Chondrocyte (in vitro differentiated cells): ENCODE results near the gene URAD. TPM values are rescaled to one million over a fixed set of nuclear protein-coding genes. Genes with fewer than 3 reads are reported as not detected.

ENCODE experiments used
- DNase-seq: peaks from one replicate; pipeline ENCODE4 v3.0.0; 2021; ENCODE audit warnings: mixed read lengths, low spot score
- H3K27ac Mint-ChIP-seq: one replicate; pipeline ENCODE4 v1.8.0; 2021; ENCODE audit warnings: mild to moderate bottlenecking, moderate library complexity, mixed read lengths; ENCODE audit not compliant: unreplicated experiment
- H3K27me3 Mint-ChIP-seq: 2 replicates; pipeline ENCODE4 v1.8.0; 2021; ENCODE audit warnings: low read depth, mixed read lengths
- H3K36me3 Mint-ChIP-seq: 2 replicates; pipeline ENCODE4 v1.8.0; 2021; ENCODE audit warnings: low read depth, mixed read lengths
- H3K4me1 Mint-ChIP-seq: 2 replicates; pipeline ENCODE4 v1.8.0; 2021; ENCODE audit warnings: low read depth, mild to moderate bottlenecking, mixed read lengths
- H3K4me3 Mint-ChIP-seq: one replicate; pipeline ENCODE4 v1.8.0; 2021; ENCODE audit warnings: mild to moderate bottlenecking, moderate library complexity, mixed read lengths; ENCODE audit not compliant: unreplicated experiment
- H3K9me3 Mint-ChIP-seq: 2 replicates; pipeline ENCODE4 v1.8.0; 2021; ENCODE audit warnings: low read depth, mixed read lengths
- total RNA-seq: library from RNA; stranded (reverse); gene quantifications from 3 replicates; pipeline ENCODE4 v1.2.1, GENCODE V29; 2021
- TF ChIP-seq, protein P1 (sequence below): fragments of 200-600 bp; sonication (generic); IDR thresholded peaks from 2 replicates; pipeline ENCODE4 v1.5.0; 2021; ENCODE audit warnings: antibody characterized with exemption, mild to moderate bottlenecking, moderate library complexity

Gene URAD
- total RNA-seq, 1 donor from 2014 or later: not detected

DNA sequence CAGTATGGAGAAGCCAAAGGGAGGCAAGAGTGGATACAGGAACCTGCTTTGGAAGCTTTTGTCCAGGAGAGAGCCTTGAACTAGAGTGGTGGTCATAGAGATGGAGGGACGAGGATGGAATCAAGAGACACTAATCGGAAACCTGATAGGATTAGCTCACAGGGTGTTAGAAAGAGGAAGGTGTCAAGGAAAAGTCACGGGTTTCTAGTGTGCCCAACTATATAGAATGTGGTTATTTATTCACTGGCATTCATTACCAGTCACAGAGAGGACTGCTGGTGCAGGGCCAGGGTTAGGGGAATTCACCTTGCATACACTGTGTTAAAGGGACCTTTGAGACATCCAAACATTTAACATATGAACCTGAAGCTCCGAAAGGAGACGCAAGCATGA lies 43.4 kb upstream of the URAD start:
- TF ChIP-seq, protein P1, sequence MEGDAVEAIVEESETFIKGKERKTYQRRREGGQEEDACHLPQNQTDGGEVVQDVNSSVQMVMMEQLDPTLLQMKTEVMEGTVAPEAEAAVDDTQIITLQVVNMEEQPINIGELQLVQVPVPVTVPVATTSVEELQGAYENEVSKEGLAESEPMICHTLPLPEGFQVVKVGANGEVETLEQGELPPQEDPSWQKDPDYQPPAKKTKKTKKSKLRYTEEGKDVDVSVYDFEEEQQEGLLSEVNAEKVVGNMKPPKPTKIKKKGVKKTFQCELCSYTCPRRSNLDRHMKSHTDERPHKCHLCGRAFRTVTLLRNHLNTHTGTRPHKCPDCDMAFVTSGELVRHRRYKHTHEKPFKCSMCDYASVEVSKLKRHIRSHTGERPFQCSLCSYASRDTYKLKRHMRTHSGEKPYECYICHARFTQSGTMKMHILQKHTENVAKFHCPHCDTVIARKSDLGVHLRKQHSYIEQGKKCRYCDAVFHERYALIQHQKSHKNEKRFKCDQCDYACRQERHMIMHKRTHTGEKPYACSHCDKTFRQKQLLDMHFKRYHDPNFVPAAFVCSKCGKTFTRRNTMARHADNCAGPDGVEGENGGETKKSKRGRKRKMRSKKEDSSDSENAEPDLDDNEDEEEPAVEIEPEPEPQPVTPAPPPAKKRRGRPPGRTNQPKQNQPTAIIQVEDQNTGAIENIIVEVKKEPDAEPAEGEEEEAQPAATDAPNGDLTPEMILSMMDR: no peak
- Mint-ChIP-seq H3K4me1 (no peaks in the 10 kb centered on the region), H3K27me3 (peaks cover 45% of the 10 kb centered on the region), H3K4me3 (no peak overlapping the region), H3K9me3 (no peaks in the 10 kb centered on the region), H3K27ac (no peak overlapping the region), H3K36me3 (peaks cover 1% of the 10 kb centered on the region)
- DNase-seq: no peak

DNA sequence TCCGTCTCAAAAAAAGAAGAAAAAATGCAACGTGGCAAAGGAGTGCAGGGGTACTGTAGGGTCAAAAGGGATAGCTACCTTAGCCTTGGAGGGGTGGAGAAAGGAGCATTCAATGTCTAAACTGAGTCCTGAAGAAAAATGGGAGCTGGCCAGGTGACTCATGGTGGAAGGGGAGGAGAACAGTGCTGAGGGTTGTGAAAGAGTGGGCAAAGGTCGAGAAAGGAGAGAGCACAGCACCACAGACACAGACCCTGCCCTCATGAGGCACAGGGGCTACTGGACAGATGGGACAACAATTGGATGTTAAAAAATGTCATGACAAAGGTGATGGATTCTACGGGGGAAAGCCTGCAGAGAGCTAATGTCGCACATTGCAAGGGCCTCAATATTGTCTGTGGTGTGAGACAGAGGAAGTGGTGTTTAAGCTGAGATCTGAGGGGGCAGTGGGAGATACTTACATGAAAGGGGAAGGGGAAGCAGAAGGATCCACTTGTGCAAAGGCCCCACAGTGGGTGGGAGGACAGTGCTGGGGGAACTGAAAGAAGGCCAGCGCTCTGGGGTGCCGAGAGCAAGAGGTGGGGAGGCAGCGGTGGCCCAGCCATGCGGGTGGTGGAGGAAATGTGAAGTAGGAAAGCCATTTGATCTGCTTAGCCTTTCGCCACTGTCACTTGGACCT lies 42.9 kb upstream of the URAD start:
- TF ChIP-seq, protein P1: no peak
- Mint-ChIP-seq H3K27me3 (peaks cover 41% of the 10 kb centered on the region), H3K9me3 (no peaks in the 10 kb centered on the region), H3K36me3 (peaks cover 1% of the 10 kb centered on the region), H3K4me1 (no peaks in the 10 kb centered on the region), H3K27ac (no peak overlapping the region), H3K4me3 (no peak overlapping the region)
- no peak for DNase-seq

DNA sequence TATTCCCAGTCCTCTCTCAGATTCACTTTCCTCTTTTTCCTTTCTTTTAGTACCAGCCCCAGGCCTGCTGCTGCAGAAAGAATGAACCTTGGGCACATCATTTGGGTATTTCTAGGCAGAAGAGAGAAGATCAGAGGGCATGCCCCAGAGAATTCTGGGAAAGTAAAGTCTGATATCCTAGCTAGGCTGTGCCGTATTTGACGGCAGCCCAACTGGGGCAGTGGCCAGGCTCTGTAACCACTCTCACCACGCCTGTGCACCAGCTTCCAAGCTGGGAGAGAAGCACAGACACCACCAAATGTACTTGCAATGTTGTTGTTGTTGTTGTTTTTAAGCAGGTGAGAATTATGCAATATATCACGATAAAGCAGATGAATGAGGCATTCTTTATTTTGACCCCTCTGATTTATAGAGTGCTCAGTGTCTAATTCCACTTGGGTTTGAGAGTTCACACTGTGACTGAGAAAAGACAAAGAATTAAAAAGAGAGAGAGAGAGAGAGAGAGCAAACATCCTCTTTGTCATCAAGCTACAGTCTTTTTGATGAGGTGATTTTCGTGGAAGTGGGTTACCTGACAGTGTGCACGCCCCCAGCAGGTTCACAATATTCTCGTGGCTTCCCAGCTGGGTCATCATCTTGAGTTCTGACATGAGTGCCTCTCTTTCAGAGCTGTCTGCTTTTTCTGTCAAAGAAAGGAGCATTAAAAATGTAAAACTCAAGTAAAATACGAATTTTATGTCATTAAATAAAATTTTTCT lies 39.3 kb upstream of the URAD start:
- TF ChIP-seq, protein P1: no peak
- no peak for DNase-seq
- Mint-ChIP-seq H3K9me3 (no peaks in the 10 kb centered on the region), H3K4me3 (no peak overlapping the region), H3K36me3 (no peaks in the 10 kb centered on the region), H3K27ac (no peak overlapping the region), H3K27me3 (peaks cover 18% of the 10 kb centered on the region), H3K4me1 (peaks cover 8% of the 10 kb centered on the region)

DNA sequence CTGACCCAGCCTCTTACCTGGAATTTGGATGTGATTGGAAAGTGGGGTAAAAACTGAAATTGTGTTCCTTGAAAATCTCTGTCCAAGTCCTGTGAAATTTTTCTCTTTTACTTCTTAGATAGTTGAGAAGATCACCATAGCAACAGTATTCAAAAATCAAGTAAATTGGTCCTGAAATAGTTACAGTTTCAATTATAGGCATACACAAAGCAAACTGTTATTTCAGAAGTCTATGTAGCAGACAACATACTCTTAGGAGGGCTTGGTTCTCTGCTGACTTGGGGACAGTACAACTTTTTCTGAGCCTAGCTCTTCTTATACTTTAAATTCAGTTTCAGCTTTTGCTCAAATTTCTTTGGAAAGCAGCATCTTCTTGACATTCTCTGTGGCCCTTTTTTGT lies 38.6 kb upstream of the URAD start:
- Mint-ChIP-seq H3K27ac (no peak overlapping the region), H3K9me3 (no peaks in the 10 kb centered on the region), H3K4me3 (no peak overlapping the region), H3K4me1 (peaks cover 14% of the 10 kb centered on the region), H3K36me3 (no peaks in the 10 kb centered on the region), H3K27me3 (peaks cover 16% of the 10 kb centered on the region)
- TF ChIP-seq, protein P1: no peak
- no peak for DNase-seq

DNA sequence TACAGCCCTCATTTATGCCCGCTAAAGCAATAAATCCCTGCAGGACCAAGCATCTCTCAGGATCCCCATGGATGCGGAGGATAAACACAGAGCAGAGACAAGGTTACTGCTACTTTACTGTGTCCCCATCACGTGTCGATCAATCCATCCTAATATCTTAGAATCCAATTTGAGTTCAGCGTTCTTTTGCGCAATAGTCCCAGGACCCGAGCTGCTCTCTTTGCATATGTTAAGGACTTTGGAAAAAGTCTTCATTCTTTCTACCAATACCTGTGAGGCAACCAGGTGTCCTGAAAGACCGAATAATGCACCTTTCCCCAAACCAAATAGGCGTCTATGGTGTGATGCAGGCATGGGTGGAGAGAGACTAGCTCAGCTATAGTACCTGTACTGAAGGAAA lies 38.0 kb upstream of the URAD start:
- Mint-ChIP-seq H3K36me3 (no peaks in the 10 kb centered on the region), H3K4me1 (peaks cover 14% of the 10 kb centered on the region), H3K27me3 (peaks cover 11% of the 10 kb centered on the region), H3K4me3 (no peak overlapping the region), H3K9me3 (no peaks in the 10 kb centered on the region), H3K27ac (no peak overlapping the region)
- TF ChIP-seq, protein P1: no peak
- DNase-seq: no peak
